IPS-18a (cell line): ENCODE data around the gene GSTO2.

ENCODE experiments used
- H3K27ac ChIP-seq: one replicate; pipeline ENCODE4 v1.5.1; 2013; ENCODE audit warnings: low read length
- H3K27me3 ChIP-seq: one replicate; pipeline ENCODE4 v1.6.1; 2013; ENCODE audit warnings: mild to moderate bottlenecking, low read length; ENCODE audit not compliant: control insufficient read depth, insufficient read depth
- H3K36me3 ChIP-seq: one replicate; pipeline ENCODE4 v1.6.1; 2013; ENCODE audit warnings: low read depth, low read length; ENCODE audit not compliant: control insufficient read depth
- H3K4me1 ChIP-seq: one replicate; pipeline ENCODE4 v1.6.1; 2013; ENCODE audit warnings: low read depth, low read length; ENCODE audit not compliant: control insufficient read depth
- H3K4me3 ChIP-seq: one replicate; pipeline ENCODE4 v1.5.1; 2013; ENCODE audit warnings: low read length
- H3K9ac ChIP-seq: one replicate; pipeline ENCODE4 v1.6.1; 2013; ENCODE audit warnings: mild to moderate bottlenecking, low read length, moderate library complexity
- H3K9me3 ChIP-seq: one replicate; pipeline ENCODE4 v1.6.1; 2013; ENCODE audit warnings: low read depth, low read length; ENCODE audit not compliant: control insufficient read depth

The GSTO2 gene

GRCh38 chr10:104340641-104341040 is 71.7 kb downstream of the GSTO2 start:
- no peaks in the 10 kb centered on the region for H3K27me3 ChIP-seq
- H3K4me1 ChIP-seq = peaks cover 20% of the 10 kb centered on the region
- H3K27ac ChIP-seq = no peak overlapping the region
- H3K4me3 ChIP-seq = no peak overlapping the region
- H3K9me3 ChIP-seq = no peaks in the 10 kb centered on the region
- no peaks in the 10 kb centered on the region for H3K36me3 ChIP-seq
- H3K9ac ChIP-seq = no peak overlapping the region

DNA sequence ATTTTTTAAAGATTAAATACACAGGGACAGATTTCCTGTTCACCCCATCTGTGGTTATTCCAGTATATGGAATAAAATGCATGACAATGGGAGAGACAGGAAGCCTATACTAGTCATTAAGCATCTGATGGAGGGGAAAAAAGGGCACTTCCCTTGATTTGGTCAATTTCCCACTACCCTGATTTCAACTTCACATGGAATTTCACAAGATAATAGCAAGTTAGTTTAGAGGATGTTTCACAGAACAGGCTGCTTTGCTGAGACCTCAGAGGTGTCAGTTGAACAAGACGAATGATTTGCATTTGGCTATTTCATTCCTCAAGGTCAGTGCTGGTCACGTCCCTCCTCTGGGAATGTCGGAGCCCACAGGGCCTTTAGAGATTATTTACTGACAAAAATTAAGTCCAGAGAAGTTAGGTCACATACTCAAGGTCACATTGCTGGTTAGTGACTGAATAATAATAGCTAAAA is 74.0 kb downstream of the GSTO2 start:
- H3K27me3 ChIP-seq = no peaks in the 10 kb centered on the region
- H3K27ac ChIP-seq = no peak overlapping the region
- no peaks in the 10 kb centered on the region for H3K36me3 ChIP-seq
- no peaks in the 10 kb centered on the region for H3K9me3 ChIP-seq
- H3K4me1 ChIP-seq = peaks cover 7% of the 10 kb centered on the region
- H3K4me3 ChIP-seq = no peak overlapping the region
- H3K9ac ChIP-seq = no peak overlapping the region

- peaks cover 7% of the 10 kb centered on the region for H3K4me1 ChIP-seq
- no peaks in the 10 kb centered on the region for H3K27me3 ChIP-seq
- H3K9ac ChIP-seq = no peak overlapping the region
- H3K9me3 ChIP-seq = no peaks in the 10 kb centered on the region
- H3K36me3 ChIP-seq = no peaks in the 10 kb centered on the region
- H3K27ac ChIP-seq = no peak overlapping the region
- no peak overlapping the region for H3K4me3 ChIP-seq
Observed at GRCh38 chr10:104344219-104344618, 75.2 kb downstream of the GSTO2 start.

DNA sequence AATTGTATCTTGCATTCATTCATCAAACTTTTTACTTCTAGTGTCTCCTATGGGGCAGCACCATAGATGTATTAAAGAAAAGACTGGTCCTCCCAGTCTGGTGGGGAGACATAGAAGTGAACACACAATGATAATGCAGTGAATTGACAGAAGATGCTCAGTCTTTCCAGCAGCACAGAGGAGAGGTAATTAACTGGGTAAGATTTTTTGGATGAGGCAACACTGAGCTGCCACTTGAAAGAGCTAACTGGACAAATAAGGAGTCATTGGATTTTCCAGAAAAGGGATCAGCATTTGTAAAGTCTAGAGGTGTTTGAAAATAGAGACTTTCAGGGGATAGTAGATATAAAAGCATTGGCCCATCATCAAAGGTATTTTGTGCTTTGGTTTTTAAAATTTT is 76.5 kb downstream of the GSTO2 start:
- Histone ChIP-seq H3K27me3 (no peaks in the 10 kb centered on the region), H3K4me3 (no peak overlapping the region), H3K9ac (no peak overlapping the region), H3K9me3 (no peaks in the 10 kb centered on the region), H3K4me1 (peaks cover 9% of the 10 kb centered on the region), H3K36me3 (no peaks in the 10 kb centered on the region), H3K27ac (no peak overlapping the region)

DNA sequence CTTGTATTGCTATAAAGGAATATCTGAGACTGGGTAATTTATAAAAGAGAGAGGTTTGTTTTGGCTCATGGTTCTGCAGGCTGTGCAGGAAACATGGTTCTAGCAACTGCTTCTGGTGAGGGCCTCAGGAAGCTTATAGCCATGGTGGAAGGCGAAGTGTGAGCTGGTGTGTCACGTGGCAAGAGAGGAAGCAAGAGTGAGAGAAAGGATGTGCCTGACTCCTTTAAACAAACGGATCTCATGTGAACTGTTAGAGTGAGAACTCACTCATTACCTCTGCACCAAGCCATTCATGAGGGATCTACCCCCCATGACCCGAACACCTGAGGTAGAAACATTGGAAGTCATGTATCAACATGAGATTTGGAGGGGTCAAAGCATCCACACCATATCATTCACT is 77.0 kb downstream of the GSTO2 start:
- no peak overlapping the region for H3K27ac ChIP-seq
- no peaks in the 10 kb centered on the region for H3K36me3 ChIP-seq
- no peak overlapping the region for H3K4me3 ChIP-seq
- H3K9ac ChIP-seq = no peak overlapping the region
- H3K27me3 ChIP-seq = no peaks in the 10 kb centered on the region
- H3K4me1 ChIP-seq = peaks cover 9% of the 10 kb centered on the region
- H3K9me3 ChIP-seq = no peaks in the 10 kb centered on the region

DNA sequence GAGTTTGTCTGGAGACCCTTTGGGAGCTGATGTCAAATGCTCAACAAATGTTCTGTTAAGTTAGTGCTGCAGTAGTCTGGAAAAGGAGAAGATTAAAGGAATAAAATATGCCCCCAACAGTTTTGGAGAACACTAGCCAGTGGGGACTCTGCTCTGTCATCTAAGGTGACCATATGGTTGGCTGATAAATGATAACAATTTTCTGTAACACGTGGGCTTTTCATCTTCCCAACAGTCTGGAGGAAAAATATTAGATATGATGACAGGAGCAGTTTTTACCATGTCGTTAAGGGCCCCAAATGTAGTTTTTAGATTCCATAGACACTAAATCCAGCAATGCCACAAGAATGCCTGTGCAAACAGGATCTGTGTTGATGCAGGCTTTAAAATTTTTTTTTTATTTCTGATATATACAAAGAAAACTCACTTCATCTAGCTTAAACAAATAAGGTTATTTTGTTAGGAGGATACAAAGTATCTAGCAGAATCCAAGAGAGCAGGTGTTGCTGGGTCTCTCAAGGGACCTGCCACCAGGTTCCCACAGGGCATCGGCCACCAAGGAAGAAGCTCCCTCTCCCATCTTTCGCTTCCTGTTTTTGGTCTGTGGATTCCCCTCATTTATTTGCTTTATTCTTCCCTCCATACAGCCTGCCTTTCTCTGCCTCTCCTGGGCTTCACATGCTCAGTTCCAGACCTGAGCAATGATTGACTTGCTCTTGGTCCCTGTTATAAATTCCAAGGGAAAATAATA is 78.5 kb downstream of the GSTO2 start:
- H3K27me3 ChIP-seq = no peaks in the 10 kb centered on the region
- no peak overlapping the region for H3K27ac ChIP-seq
- no peak overlapping the region for H3K9ac ChIP-seq
- H3K36me3 ChIP-seq = no peaks in the 10 kb centered on the region
- no peak overlapping the region for H3K4me3 ChIP-seq
- H3K9me3 ChIP-seq = no peaks in the 10 kb centered on the region
- H3K4me1 ChIP-seq = peaks cover 9% of the 10 kb centered on the region

GRCh38 chr10:104348601-104349000 is 79.6 kb downstream of the GSTO2 start:
- Histone ChIP-seq H3K27me3 (peaks cover under 1% of the 10 kb centered on the region), H3K4me3 (no peak overlapping the region), H3K9ac (no peak overlapping the region), H3K27ac (no peak overlapping the region), H3K36me3 (no peaks in the 10 kb centered on the region), H3K4me1 (peaks cover 9% of the 10 kb centered on the region), H3K9me3 (no peaks in the 10 kb centered on the region)

GRCh38 chr10:104349623-104350126 is 80.7 kb downstream of the GSTO2 start:
- no peaks in the 10 kb centered on the region for H3K9me3 ChIP-seq
- H3K27me3 ChIP-seq = peaks cover 11% of the 10 kb centered on the region
- no peak overlapping the region for H3K4me3 ChIP-seq
- no peaks in the 10 kb centered on the region for H3K36me3 ChIP-seq
- no peak overlapping the region for H3K27ac ChIP-seq
- peaks cover 9% of the 10 kb centered on the region for H3K4me1 ChIP-seq
- H3K9ac ChIP-seq = peak overlapping the region; percentile 25

- Histone ChIP-seq H3K9ac (peak overlapping the region; percentile 25), H3K4me1 (peaks cover 9% of the 10 kb centered on the region), H3K36me3 (no peaks in the 10 kb centered on the region), H3K27me3 (peaks cover 15% of the 10 kb centered on the region), H3K4me3 (no peak overlapping the region), H3K27ac (no peak overlapping the region), H3K9me3 (no peaks in the 10 kb centered on the region)
Observed at GRCh38 chr10:104350127-104350635, 81.2 kb downstream of the GSTO2 start.

DNA sequence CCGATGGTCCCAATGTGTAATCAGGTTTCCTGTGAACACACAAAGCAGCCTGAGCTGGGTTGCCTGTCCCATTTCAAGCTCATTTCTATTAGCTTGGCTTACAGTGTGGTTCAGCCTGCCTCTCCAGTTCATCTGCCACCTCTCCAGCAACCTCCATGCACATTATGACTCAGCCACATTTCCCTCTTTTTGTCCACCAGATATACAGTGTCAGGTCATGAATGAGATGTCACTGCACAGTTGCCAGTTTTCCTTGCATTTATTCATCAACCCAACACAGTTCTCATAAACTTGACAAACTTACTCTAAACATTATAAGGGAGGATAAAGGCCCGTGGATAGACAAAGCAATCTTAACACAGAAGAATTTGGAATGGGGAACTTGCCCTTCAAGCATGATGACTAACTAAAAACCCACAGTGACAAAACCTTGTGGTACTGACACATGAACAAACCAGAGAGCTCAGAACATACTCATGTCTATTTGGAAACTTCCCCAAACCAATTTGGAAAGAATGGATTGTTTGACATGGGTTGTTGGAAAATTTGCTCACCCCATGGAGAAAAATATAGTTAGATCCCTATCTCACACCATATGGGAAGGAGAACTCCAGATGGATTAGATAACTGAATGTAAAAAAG is 82.2 kb downstream of the GSTO2 start:
- H3K36me3 ChIP-seq = no peaks in the 10 kb centered on the region
- peaks cover 15% of the 10 kb centered on the region for H3K27me3 ChIP-seq
- no peak overlapping the region for H3K4me3 ChIP-seq
- H3K27ac ChIP-seq = no peak overlapping the region
- H3K4me1 ChIP-seq = peaks cover 9% of the 10 kb centered on the region
- no peaks in the 10 kb centered on the region for H3K9me3 ChIP-seq
- H3K9ac ChIP-seq = no peak overlapping the region

GRCh38 chr10:104351919-104352318 is 82.9 kb downstream of the GSTO2 start:
- Histone ChIP-seq H3K9ac (no peak overlapping the region), H3K4me1 (peaks cover 9% of the 10 kb centered on the region), H3K27me3 (peaks cover 15% of the 10 kb centered on the region), H3K9me3 (no peaks in the 10 kb centered on the region), H3K36me3 (no peaks in the 10 kb centered on the region), H3K4me3 (no peak overlapping the region), H3K27ac (no peak overlapping the region)
